HepG2 (cell line): Measurements from ENCODE around the gene TTC9. TPM values are rescaled to one million over a fixed set of nuclear protein-coding genes. Genes with fewer than 3 reads are reported as not detected.

Experiments
- ATAC-seq: fragments of 200-7000 bp; cut with Tn5 transposase; 3 replicates; pipeline ENCODE4 v1.9.1; 2020; ENCODE audit warnings: mild to moderate bottlenecking, moderate library complexity
- BruUV-seq: library from RNA; stranded (reverse); fragments of 400-500 nt; replicated peaks from 2 replicates; lab custom pipeline; 2021; lab: Mats Ljungman, UMichigan
- CTCF ChIA-PET: fragments of 300-600 bp; formaldehyde crosslinking; extraction: SDS; loops from one replicate; lab custom pipeline; 2021; ENCODE audit warnings: low total read pairs, inconsistent platforms, low intra/inter-chr PET ratio; lab: Yijun Ruan, JAX
- POLR2A ChIA-PET: fragments of 350-600 bp; sonication (Branson Sonifier 250); formaldehyde crosslinking; loops from one replicate; lab custom pipeline; 2020; ENCODE audit warnings: antibody characterized with exemption, inconsistent platforms; lab: Yijun Ruan, JAX
- DNase-seq: peaks from one replicate; pipeline ENCODE4 v3.0.0-alpha.2; 2015; ENCODE audit warnings: low spot score
- FAIRE-seq: peaks from 3 replicates; lab custom pipeline; 2011; peaks lifted over from hg19 to GRCh38; lab: Jason Lieb, UNC
- H2AFZ ChIP-seq: one replicate; pipeline ENCODE4 v1.6.1; 2011; ENCODE audit warnings: low read length, inconsistent platforms
- H3K27ac ChIP-seq: fragments of 300-600 bp; 3 replicates; pipeline ENCODE4 v1.8.0; 2011; ENCODE audit warnings: mixed run types, mild to moderate bottlenecking, mixed read lengths, low read length, inconsistent platforms; ENCODE audit not compliant: insufficient read depth; ENCODE audit errors: extremely low read length
- H3K27me3 ChIP-seq, 2 experiments: fragments of 200-600 bp in 1 of 2; 2 replicates in 1 of 2; 3 replicates in 1 of 2; pipeline versions ENCODE4 v1.6.0 to v1.8.0; 2011; ENCODE audit warnings: low read length in 2 of 2, mild to moderate bottlenecking in 2 of 2, moderate library complexity in 2 of 2, inconsistent platforms in 1 of 2; ENCODE audit not compliant: insufficient read depth in 2 of 2, control insufficient read depth in 1 of 2
- H3K36me3 ChIP-seq, 2 experiments: fragments of 200-600 bp in 1 of 2; replicated peaks in 1 of 2; 2 replicates in 1 of 2; 3 replicates in 1 of 2; pipeline versions ENCODE4 v1.5.1 to v1.8.0; 2011; ENCODE audit warnings: low read length in 2 of 2, inconsistent platforms in 1 of 2; ENCODE audit not compliant: insufficient read depth in 2 of 2, control insufficient read depth in 1 of 2
- H3K4me1 ChIP-seq: 2 replicates; pipeline ENCODE4 v1.5.1; 2012; ENCODE audit warnings: low read length, inconsistent platforms; ENCODE audit not compliant: insufficient read depth
- H3K4me2 ChIP-seq: 2 replicates; pipeline ENCODE4 v1.6.0; 2011; ENCODE audit warnings: low read depth, low read length, inconsistent platforms
- H3K4me3 ChIP-seq, 3 experiments: fragments of 200-600 bp in 1 of 3; sonication (generic), shearing (Covaris generic) in 1 of 3; replicated peaks in 1 of 3; 2 replicates each; pipeline ENCODE4 v1.5.1; 2011 to 2016; ENCODE audit warnings: low read length in 3 of 3, inconsistent platforms in 2 of 3, low read depth in 2 of 3, mild to moderate bottlenecking in 2 of 3, control low read depth in 1 of 3, mixed read lengths in 1 of 3; ENCODE audit not compliant: insufficient read depth in 1 of 3
- H3K79me2 ChIP-seq: one replicate; pipeline ENCODE4 v1.6.1; 2011; ENCODE audit warnings: low read length, inconsistent platforms; ENCODE audit not compliant: insufficient read depth
- H3K9ac ChIP-seq: 2 replicates; pipeline ENCODE4 v1.6.0; 2011; ENCODE audit warnings: mild to moderate bottlenecking, low read depth, low read length, inconsistent platforms; ENCODE audit not compliant: insufficient read depth
- H3K9me3 ChIP-seq: 2 replicates; pipeline ENCODE4 v1.5.1; 2012; ENCODE audit warnings: mild to moderate bottlenecking, low read length
- H4K20me1 ChIP-seq: 2 replicates; pipeline ENCODE4 v1.6.0; 2011; ENCODE audit warnings: inconsistent platforms, mild to moderate bottlenecking, low read length, moderate library complexity; ENCODE audit not compliant: insufficient read depth
- BHLHE40 ChIP-seq: IDR thresholded peaks from 2 replicates; pipeline ENCODE4 v1.6.1; 2011; ENCODE audit warnings: low read length, improper control_type of control experiment
- MED1 ChIP-seq: sonication (generic); formaldehyde crosslinking; IDR thresholded peaks from 2 replicates; pipeline ENCODE4 v1.4.0; 2020; ENCODE audit warnings: missing genetic modification reagents
- ONECUT2 ChIP-seq: sonication (generic); formaldehyde crosslinking; IDR thresholded peaks from 2 replicates; pipeline ENCODE4 v1.4.0; 2020; ENCODE audit warnings: missing genetic modification reagents
- PLRG1 ChIP-seq: fragments of 450-650 bp; conservative IDR thresholded peaks from 2 replicates; pipeline ENCODE4 v1.6.1; 2016
- POLR2G ChIP-seq: fragments of 200-400 bp; formaldehyde crosslinking; IDR thresholded peaks from 2 replicates; pipeline ENCODE4 v1.6.1; 2018; ENCODE audit warnings: mild to moderate bottlenecking, low read depth, low read length, moderate library complexity
- RFXAP ChIP-seq: sonication (generic); formaldehyde crosslinking; IDR thresholded peaks from 2 replicates; pipeline ENCODE4 v1.4.0; 2020; ENCODE audit warnings: missing genetic modification reagents, borderline replicate concordance
- ZBTB20 ChIP-seq: sonication (generic); formaldehyde crosslinking; IDR thresholded peaks from 2 replicates; pipeline ENCODE4 v1.8.1; 2023; ENCODE audit warnings: missing genetic modification reagents, low read depth, mild to moderate bottlenecking, borderline replicate concordance
- ZKSCAN5 ChIP-seq: sonication (generic); formaldehyde crosslinking; IDR thresholded peaks from 2 replicates; pipeline ENCODE4 v1.5.1; 2020; ENCODE audit warnings: mild to moderate bottlenecking, missing genetic modification reagents
- ZNF552 ChIP-seq: sonication (generic); formaldehyde crosslinking; IDR thresholded peaks from 2 replicates; pipeline ENCODE4 v1.9.0; 2022; ENCODE audit warnings: missing genetic modification reagents, mild to moderate bottlenecking, borderline replicate concordance
- ZNF674 ChIP-seq: sonication (generic); formaldehyde crosslinking; IDR thresholded peaks from 2 replicates; pipeline ENCODE4 v1.5.0; 2020; ENCODE audit warnings: low read depth, mild to moderate bottlenecking, missing genetic modification reagents
- in situ Hi-C: cut with HindIII; loops from 2 replicates; pipeline ENCODE4 v1.10.0; 2017; ENCODE audit warnings: low pct_unique_long_range_greater_than_20kb; ENCODE audit not compliant: extremely low pct_ligation_motif_present
- intact Hi-C: fragments of 100-400 bp; cut with micrococcal nuclease; formaldehyde crosslinking; loops from one replicate; pipeline ENCODE4 v1.10.0; 2022; ENCODE audit not compliant: unreplicated experiment
- polyA plus RNA-seq, 8 experiments: library from polyadenylated mRNA; depleted of rRNA in 3 of 8; stranded (reverse) in 7 of 8; unstranded in 1 of 8; fragments of >200 nt; fragmentation: Illumina TruSeq in 4 of 8; extraction: Trizol in 4 of 8; gene quantifications; 2 replicates each; pipeline versions ENCODE4 v1.2.1 to v1.2.3, GENCODE V29; 2011 to 2016; ENCODE audit warnings: low read depth in 4 of 8, missing spikeins in 1 of 8, mixed read lengths in 1 of 8; ENCODE audit not compliant: insufficient read depth in 1 of 8
- total RNA-seq, 5 experiments: library from RNA; depleted of rRNA; stranded (reverse); fragments of >200 nt; fragmentation: Illumina TruSeq; extraction: Trizol; gene quantifications; 2 replicates each; pipeline ENCODE4 v1.2.3, GENCODE V29; 2016; ENCODE audit warnings: low read depth in 1 of 5
- TF ChIP-seq, protein P1 (sequence below): IDR thresholded peaks from 2 replicates; pipeline ENCODE4 v1.6.1; 2016; ENCODE audit warnings: missing compliant biosample characterization, missing genetic modification reagents, borderline replicate concordance
- TF ChIP-seq, protein P2 (sequence below): sonication (generic); formaldehyde crosslinking; IDR thresholded peaks from 2 replicates; pipeline ENCODE4 v1.5.0; 2020; ENCODE audit warnings: missing genetic modification reagents

Gene TTC9
- total and polyA plus RNA-seq, 2 of the 13 experiments (the other 11 are each of a cell fraction or from before 2014, with no cell fraction given): 0.13 to 0.30 TPM

DNA sequence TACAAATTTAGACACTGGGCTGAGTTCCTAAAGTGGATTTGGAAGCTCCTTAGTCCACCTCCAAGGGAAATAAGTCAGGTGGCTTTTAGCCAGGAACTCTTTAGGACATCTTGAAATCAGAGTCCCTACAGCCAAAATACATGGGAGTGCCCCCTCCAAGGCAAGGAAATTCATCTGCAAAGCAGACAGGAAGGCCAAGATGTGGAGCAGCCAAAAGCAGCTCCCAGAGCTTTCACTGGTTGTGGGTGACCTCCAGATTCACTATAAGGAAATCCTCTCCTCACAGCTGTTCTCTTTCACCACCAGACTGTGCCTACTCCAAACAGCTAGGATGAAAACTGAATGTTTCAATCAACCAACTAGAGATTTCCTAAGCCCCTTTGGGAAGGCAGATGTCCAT is 6.6 kb downstream of the TTC9 start:
- Histone ChIP-seq H3K4me3 (no peak overlapping the region), H3K9me3 (no peaks in the 10 kb centered on the region), H3K27ac (no peak overlapping the region), H2AFZ (no peak overlapping the region), H3K4me1 (no peaks in the 10 kb centered on the region), H3K27me3 (peaks cover 2 to 9% of the 10 kb centered on the region in 2 experiments), H3K9ac (no peak overlapping the region), H4K20me1 (no peaks in the 10 kb centered on the region), H3K36me3 (no peaks in the 10 kb centered on the region), H3K4me2 (no peak overlapping the region), H3K79me2 (no peaks in the 10 kb centered on the region)
- CTCF ChIA-PET: no interaction called here
- intact Hi-C loops (no loop called here), in situ Hi-C loops (no loop called here)
- DNase-seq (no peak), FAIRE-seq (no peak), ATAC-seq (no peak)
- BruUV-seq: no TSS peak
- TF ChIP-seq MED1 (CRISPR knock-in tag): no peak
- TF ChIP-seq ZKSCAN5 (CRISPR knock-in tag): no peak
- no peak for TF ChIP-seq ZNF552
- TF ChIP-seq POLR2G: no peak
- TF ChIP-seq, protein P1, sequence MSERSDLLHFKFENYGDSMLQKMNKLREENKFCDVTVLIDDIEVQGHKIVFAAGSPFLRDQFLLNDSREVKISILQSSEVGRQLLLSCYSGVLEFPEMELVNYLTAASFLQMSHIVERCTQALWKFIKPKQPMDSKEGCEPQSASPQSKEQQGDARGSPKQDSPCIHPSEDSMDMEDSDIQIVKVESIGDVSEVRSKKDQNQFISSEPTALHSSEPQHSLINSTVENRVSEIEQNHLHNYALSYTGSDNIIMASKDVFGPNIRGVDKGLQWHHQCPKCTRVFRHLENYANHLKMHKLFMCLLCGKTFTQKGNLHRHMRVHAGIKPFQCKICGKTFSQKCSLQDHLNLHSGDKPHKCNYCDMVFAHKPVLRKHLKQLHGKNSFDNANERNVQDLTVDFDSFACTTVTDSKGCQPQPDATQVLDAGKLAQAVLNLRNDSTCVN (CRISPR knock-in tag): no peak
- no peak for TF ChIP-seq BHLHE40
- TF ChIP-seq, protein P2, sequence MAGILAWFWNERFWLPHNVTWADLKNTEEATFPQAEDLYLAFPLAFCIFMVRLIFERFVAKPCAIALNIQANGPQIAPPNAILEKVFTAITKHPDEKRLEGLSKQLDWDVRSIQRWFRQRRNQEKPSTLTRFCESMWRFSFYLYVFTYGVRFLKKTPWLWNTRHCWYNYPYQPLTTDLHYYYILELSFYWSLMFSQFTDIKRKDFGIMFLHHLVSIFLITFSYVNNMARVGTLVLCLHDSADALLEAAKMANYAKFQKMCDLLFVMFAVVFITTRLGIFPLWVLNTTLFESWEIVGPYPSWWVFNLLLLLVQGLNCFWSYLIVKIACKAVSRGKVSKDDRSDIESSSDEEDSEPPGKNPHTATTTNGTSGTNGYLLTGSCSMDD: no peak
- TF ChIP-seq ZBTB20: no peak
- TF ChIP-seq ZNF674: no peak
- no peak for TF ChIP-seq PLRG1
- no peak for TF ChIP-seq RFXAP (CRISPR knock-in tag)
- TF ChIP-seq ONECUT2 (CRISPR knock-in tag): no peak
- POLR2A ChIA-PET: no interaction called here
